Measurements from ENCODE around the gene MGAT5.

MGAT5 gene

DNA sequence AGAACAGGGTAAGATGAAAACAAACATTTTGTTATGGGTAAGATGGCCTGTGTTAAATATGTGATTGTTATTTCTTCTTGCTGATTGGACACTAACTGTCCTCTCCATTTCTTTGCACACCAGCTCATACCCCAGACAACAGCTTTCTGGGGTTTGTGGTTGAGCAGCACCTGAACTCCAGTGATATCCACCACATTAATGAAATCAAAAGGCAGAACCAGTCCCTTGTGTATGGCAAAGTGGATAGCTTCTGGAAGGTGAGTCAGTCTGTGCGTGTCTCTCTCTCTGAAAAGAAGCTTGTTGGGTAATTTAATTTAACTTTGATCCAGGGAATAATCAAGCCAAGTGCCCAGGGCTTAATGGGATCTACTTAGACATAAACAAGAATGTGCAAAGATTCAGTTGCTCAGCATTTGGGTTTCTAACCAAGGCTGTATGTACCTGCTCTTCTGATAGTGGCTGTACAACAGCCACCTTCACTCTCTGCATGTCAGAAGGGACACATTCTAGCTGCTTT, 108.3 kb downstream of the MGAT5 start:
- DNase-seq (ENCODE audit: low read depth in 2 of 3, low spot score in 2 of 3), result no peak

DNA sequence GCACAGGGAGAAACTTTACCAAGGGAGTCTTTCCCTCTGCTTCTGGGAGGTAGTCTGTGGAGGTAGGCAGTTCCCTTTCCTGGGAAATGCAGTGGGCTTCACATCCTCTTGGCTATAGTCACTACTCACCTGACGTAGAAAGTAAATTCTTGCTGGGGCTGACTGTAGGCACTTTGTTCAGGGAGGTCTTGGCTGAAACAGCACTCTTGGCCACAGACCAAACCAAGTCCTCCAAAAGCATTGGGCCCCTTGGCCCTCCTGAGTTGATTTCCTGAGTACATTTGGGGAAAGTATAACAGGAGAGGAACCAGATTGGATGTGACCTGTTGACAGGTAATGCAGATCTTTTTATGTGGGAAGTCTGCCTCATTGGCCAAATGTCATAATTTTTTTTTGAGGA, 108.9 kb downstream of the MGAT5 start:
- no peak for DNase-seq (ENCODE audit: low read depth in 2 of 3, low spot score in 2 of 3)

DNA sequence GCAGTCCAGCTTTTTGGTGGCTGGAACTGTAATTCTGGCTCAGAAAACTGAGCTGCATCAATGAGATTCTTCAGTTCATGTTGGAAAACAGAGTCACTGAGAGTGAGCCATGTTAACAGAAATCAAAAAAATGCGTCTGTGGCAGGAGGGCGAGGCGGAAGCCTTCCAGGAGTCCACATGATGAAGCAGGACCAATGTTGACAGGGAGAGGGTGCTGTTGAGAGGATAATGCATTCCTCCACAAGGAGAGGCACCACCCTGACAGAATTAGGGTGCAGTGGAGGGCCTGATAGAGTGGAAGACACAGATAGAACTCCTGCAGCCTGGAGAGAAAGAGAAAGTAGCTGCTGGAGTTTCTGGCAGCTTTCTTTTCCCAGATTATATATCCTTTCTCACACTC, 111.5 kb downstream of the MGAT5 start:
- no peak for DNase-seq (ENCODE audit: low read depth in 2 of 3, low spot score in 2 of 3)

DNA sequence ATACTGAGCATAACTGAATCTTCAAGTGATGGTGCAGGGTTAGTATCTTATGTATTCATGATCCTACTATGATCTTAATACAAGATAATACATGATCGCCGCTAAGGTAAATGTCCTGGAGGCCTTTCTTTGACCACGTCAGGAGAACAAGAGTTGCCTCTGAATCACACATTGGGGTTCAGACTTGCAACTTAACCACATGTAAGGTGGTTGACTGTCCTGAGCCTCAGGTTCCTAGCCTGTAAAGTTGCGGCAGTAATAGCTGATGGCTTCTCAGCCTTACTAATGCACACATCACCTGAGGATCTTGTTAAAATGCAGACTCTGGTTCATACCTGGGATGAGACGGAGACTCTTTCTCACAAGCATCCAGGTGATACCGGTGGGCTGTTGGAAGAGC, 112.5 kb downstream of the MGAT5 start:
- DNase-seq (ENCODE audit: low read depth in 2 of 3, low spot score in 2 of 3), result no peak

DNA sequence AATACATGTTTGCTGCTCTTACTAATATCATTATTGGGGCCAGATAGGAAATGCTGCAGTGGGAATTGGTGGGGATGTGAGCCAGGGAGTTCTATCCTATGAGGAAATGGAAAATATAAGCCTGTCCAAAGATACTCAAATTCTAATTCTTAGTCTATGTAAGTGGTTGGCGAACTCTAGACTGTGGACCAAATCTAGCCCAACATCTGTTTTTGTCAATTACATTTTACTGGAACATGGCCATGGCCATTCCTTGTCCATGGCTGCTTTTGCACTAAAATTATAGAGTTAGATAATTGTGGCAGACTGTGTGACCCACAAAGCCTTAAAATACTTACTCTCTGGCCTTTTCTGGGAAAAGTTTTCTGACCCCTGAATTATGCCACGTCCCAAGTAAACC, 113.3 kb downstream of the MGAT5 start:
- no peak for DNase-seq (ENCODE audit: low read depth in 2 of 3, low spot score in 2 of 3)

DNA sequence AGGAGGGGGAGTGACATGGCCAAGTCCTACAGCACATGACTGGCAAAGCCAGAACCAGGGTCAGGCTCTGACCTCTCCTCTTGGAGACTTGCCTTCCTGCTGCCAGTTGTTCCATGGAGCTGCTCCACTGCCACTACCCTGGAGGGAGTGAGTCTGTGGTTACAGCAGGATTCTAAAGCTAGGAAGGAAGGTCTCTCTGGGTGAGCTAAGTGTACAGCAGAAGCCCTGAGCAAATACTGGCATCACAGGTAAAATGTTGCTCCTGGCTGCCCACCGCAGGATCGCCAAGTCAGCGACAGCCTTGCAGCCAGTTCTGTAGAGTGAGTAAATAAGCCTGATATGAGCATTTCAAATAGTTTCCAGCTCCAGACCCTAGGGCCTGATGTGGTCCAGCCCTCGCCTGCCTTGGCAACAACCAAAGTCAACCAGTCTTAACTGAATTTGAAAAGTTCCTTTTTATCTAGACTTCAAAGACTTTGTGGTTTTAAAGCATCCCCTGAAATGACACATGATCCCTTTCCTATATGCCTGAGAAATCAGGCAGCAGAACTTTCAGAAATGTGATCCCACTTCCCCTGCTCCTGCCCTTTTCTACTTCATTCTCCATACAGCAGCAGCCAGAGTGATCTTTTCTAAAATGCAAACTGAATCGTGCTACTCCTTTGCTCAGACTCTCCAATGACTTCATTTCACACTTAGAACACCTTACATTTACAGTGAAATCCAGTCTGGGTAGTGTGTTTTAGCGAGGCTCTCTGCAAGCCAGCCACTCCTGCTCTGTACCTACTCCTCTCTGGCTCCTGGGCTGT, 114.3 kb downstream of the MGAT5 start:
- DNase-seq (ENCODE audit: low read depth in 2 of 3, low spot score in 2 of 3), result no peak

DNA sequence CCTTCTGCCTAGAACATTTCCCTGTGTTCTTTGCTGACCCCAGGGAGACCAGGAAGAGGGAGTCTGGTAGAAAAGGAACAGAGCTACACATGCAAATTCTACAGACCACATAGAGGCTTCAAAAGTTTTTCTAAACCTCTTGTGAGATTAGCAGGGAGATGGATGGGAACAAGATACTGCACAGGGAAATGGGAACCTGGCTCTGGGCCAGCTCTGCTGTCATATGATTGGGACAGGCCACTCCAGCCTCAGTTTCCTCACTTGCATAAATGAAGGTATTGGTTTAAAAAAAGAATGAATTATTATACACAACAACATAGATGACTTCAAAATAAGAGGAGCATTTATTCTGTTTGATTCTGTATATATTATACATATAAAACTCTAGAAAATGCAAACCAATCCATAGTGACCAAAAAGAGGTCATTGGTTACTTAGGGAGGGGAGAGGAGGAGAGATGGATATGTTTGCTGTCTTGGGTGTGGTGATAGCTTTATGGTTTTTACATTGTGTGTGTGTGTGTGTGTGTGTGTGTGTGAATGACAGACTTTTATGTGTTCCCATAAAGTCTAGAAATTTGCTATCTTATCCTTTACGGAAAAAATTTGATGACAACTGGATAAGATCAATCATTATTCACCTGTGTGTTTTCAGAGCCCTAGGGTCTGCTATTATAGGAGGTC, 115.5 kb downstream of the MGAT5 start:
- no peak for DNase-seq (ENCODE audit: low read depth in 2 of 3, low spot score in 2 of 3)

DNA sequence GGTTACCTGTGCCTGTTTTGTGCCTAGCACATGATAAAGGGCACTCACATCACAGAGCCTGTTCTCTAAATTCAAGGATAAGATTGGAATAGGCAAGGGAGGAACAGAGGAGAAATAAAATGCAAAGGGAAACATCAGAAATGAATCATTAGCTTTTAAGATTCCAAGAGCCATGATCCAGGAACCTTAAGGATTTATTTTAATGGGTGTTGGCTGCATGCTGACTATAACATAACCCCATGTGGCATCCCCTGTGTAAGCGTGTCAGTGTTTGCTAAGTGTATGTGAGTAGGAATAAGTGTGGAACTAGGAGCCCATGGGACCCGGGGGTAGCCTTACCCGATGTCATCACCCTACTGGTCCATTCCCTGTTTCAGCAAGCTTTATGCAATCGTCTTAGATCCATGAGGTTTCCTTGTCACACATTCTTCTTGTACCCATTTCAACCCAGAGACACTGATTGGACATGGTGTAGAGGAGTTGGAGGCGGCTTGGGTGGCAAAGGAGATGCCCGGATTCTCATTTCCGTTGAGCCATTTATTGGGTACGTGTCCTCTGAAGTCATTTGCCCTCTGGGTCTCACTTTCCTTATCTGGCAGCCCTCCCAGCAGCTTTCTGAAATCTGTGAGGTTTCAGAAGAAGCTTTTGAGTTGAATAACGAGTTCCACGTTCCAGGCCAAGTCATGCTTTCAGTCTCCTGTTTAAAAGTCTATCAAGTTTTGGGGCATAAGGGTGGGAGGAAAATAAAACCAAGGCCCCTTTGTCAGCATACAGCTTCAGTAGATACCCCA, 117.0 kb downstream of the MGAT5 start:
- DNase-seq (ENCODE audit: low read depth in 2 of 3, low spot score in 2 of 3), result no peak

DNA sequence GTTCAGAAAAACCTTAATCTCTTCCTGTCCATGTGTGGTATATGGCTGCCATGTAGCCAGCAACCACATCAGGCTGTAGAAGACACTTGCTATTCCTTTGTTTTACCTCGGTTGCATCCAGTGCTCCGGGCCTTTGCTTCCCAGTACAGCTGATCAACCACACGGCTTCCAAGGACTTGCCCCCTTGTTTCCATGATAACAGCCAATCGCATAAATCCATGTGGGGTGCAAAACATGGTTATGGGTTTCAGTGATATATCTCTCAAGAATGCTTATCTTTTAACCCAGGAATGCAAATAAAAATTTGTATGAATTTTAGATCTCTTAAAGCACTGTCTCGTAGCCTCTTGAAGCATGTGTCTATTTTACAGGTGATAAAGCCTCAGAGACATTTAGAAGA, 118.3 kb downstream of the MGAT5 start:
- no peak for DNase-seq (ENCODE audit: low read depth in 2 of 3, low spot score in 2 of 3)

DNA sequence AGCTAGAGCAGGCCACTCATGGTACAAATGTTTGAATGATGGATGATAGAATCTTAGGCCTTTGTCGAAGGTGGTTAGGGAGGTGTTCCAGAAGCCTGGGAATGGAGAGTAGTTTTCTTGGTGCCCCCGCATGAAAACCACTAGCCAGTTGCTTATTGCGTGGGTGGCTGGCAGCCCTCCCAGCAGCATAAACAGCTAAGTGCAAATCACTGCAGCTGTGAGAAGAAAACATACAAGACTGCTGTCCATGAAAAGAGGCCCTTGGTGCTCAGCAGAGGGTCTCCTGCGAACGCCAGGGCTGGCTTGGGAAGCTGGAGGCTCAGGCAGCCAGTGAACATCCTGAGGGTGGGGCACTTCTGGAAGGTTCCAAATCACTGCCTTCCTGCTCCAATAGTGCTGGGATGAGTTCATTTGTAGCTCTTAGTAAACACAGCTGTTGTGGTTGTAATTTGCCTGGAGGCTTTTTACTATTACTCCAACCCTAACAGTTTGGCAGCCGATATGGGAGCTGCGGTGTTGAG, 118.8 kb downstream of the MGAT5 start:
- no peak for DNase-seq (ENCODE audit: low read depth in 2 of 3, low spot score in 2 of 3)

DNA sequence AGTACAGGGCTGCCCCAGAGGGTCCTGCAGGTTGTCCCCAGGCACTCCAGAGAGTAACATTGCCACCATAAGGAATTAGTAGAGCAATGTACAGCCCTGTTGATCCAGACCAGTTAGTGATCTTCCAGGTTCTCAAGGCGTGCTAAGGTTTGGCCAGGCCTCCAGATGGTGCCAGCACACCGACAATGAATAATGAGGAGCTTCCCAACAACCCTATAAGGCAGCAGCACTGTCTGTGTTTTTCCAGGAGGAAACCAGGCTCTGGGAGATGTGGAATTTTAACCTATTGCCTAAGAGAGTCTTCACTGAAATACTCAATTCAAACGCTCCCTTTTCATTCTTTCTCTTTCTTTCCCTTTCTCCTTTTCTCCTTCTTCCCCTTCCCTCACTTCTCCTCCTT, 122.1 kb downstream of the MGAT5 start:
- DNase-seq (ENCODE audit: low read depth in 2 of 3, low spot score in 2 of 3), result no peak

DNA sequence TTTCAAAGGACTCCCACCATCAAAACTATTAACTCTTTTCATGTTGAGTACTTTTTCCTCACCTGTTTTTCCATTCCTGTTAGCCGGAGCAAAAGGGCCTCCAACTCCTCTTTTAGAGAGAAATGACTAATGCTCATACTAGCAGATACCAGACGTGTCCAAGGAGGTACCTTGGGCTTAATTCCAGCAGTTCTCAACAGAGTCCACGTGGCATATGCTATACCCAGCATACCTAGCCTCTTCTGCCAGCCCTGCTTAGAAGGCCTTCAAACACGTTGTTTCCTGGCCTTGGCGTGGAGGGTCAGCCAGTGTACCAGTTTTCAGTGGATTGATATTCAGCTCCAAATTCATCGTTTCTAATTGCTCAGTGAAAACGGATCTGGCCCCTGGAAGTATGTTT, 123.9 kb downstream of the MGAT5 start:
- no peak for DNase-seq (ENCODE audit: low read depth in 2 of 3, low spot score in 2 of 3)

DNA sequence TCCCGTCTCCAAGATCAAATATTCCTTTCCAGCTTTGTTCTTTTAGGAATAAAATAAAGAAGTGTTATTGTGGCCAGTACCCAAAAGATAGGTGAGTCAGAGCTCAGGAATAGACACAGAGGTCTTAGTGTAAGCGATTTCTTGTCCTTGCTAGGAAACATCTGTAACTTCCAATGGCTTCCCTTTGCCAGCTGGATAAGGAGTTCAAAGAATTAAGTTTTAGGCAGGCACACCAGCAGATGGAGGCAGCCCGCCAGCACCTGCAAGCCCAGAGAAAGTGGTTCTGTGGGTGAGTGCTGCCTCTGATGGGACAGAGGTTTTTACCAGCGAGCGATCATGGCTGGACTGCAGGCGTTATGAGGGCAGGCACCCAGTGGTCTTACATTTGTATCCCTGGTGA, 125.4 kb downstream of the MGAT5 start:
- DNase-seq (ENCODE audit: low read depth in 2 of 3, low spot score in 2 of 3), result no peak

DNA sequence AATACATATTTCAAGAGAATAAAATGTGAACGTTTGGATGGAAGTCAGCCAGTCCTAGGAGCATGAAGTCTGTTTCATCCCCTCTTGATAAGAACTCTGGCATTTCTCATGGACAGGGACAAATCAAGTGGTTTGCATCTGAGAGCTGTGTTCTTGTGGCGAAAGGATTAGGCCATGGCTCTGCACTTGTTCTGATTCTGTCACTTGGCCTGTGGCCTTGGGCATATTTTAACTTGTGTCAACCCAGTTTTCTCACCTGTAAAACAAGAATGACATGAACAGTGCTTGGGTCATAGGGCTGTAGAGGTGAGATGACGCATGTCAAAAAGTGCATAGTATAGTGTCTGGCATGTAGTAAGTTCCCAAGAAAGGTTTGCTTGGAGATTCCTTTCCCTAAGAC, 125.8 kb downstream of the MGAT5 start:
- DNase-seq (ENCODE audit: low read depth in 2 of 3, low spot score in 2 of 3), result no peak

DNA sequence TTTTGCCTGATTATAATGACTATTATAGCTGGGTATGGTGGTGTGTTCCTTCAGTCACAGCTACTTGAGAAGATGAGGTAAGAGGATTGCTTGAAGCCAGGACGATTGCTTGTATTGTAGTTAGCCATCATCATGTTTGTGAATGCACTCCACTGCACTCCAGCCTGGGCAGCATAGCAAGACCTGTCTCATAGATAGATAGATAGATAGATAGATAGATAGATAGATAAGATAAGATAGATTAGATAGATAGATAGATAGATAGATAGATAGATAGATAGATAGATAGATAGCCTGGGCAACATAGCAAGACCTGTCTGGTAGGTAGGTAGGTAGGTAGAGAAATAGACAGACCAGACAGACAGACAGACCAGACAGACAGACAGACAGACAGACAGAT, 127.3 kb downstream of the MGAT5 start:
- no peak for DNase-seq (ENCODE audit: low read depth in 2 of 3, low spot score in 2 of 3)

DNA sequence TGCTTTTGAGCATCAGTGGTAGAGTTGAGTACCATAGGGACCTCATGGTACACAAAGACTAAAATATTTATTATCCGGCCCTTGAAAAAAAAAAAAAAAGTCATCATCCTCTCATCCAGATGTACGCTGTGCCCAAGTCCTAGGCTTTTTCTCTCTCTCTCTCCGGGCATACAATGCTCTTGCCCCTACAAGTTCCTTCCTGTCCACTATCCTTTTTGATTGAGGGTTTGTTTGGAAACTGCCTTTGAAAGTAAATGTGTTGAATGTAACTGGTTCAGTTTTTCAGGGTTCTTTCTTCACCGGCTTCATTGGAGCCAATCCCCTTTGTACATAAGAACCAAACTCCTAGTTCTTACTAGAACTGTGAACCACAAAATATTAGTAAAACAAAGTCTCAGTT, 130.3 kb downstream of the MGAT5 start:
- DNase-seq (ENCODE audit: low read depth in 2 of 3, low spot score in 2 of 3), result no peak

DNA sequence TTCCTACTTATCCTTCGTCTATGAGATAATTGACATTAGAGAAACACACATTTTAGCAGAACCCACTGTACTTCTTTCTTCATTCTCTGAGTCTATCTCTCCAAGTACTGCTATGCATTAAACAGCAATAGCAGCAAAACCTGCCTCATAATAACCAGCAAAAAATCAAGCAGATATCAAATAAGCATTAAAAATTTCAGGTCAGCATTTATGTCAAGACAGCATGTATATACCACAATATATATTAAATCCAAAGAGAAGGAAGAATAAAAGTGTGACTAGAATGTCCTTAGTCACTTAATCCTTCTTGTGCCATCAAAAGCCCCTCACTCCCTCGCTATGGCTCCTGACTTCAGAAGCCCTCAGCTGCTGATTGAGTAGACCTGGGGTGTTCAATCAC, 131.3 kb downstream of the MGAT5 start:
- DNase-seq (ENCODE audit: low read depth in 2 of 3, low spot score in 2 of 3), result no peak

DNA sequence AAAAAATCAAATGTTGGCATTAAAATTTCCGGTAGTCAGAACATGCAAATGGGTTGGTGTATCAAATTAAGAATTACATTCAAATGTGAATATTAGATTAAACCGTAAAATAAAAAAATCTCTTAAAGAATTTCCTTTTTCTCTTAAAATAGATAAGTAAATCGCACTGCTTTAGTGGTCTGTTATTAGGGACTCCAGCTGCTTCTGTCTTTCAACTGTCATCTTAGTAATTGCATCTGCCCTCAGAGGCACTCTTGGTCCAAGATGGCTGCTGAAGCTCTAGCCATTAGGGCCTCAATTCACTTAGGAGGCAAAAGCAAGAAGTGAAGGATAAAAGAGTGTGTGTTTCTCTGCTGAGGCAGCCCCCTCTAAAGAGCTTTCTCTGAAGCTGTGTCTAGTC, 132.4 kb downstream of the MGAT5 start:
- no peak for DNase-seq (ENCODE audit: low read depth in 2 of 3, low spot score in 2 of 3)

DNA sequence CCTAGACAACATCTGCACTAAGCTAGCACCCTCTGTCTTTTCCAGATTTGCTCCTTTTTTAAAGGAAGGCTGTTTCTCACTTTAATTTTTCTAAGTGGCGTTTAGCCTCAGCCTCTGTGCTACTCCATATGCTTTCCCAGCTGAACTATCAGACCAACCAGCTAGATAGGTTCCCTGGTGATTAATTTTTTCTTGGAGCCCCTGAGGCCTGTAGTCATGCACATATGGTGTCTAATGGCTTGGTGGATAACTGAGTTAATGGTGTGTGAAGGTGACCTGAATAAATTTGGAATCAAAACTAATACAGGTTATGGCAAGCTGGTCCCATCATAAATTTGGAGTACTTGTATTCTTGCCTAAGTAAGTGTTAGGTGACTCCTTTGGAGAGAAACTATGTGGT, 135.5 kb downstream of the MGAT5 start:
- no peak for DNase-seq (ENCODE audit: low read depth in 2 of 3, low spot score in 2 of 3)

DNA sequence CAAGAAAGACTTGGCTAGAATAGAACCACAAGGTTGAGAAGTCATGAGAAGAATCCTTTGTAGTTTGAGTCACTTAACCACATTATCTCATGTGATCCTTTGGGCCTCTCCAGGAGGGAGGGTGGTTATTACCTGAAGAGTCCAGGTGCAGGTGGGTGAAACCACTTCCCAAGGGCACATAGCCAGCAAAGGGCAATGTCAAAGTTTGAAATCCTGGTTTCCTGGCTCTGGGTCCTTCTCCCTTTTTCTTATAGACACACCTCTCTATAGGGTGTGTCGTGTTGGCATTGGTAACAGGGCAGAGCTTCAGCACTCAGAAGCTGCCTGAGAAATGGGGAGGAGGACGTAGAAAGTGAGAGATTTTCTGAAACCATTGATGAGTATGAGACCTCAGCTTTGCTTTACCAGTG, 137.9 kb downstream of the MGAT5 start:
- no peak for DNase-seq (ENCODE audit: low read depth in 2 of 3, low spot score in 2 of 3)

DNA sequence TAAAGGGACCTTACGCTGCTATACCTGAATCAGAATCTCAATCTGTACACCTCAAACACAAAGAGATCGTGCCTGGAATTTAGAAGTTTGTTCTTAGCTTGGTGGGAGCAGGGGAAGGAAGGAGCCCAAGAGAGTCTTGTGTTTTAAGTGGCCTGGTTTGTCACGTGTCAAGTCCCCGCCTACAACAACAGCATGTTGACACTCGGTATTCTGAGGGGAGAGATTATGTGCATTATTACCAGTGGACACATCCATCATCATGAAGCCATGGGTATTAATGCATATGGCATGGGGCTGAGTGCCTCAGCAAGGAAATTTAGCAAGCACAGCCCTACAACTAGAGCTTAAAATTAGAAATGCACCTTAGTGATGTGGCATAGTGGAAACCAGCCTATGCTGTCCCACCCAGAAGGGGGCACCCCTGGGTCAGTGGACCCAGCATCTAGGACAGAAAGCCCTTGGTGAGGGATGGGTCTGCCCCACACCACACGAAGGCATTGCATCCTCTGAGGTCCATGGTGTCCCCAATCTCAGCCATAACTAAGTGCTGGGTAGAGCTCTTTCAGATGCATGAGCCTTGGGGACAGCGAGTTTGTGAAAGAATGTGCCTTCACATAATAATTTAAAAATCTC, 138.7 kb downstream of the MGAT5 start:
- DNase-seq (ENCODE audit: low read depth in 2 of 3, low spot score in 2 of 3), result no peak

All from activated CD8-positive, alpha-beta memory T cell treated with anti-CD3 and anti-CD28 coated beads for 48 hours (primary cell).